Effector CD8-positive, alpha-beta T cell (primary cell): Measurements from ENCODE around the gene MLF2.

Source experiments
- DNase-seq: peaks from one replicate; lab custom pipeline; 2025; lab: John Stamatoyannopoulos, UW

The MLF2 gene

GRCh38 chr12:6778574-6779550, 25.9 kb upstream of the MLF2 start:
- DNase-seq = peak; percentile 84

- DNase-seq = no peak
Observed at GRCh38 chr12:6778217-6778573, 25.3 kb upstream of the MLF2 start.

- no peak for DNase-seq
Observed at GRCh38 chr12:6777386-6777785, 24.4 kb upstream of the MLF2 start.

- no peak for DNase-seq
Observed at GRCh38 chr12:6775185-6776174, 22.5 kb upstream of the MLF2 start.

GRCh38 chr12:6774499-6775062, 21.6 kb upstream of the MLF2 start:
- DNase-seq = no peak

- no peak for DNase-seq
Observed at GRCh38 chr12:6773590-6774351, 20.8 kb upstream of the MLF2 start.

GRCh38 chr12:6772726-6773589, 20.0 kb upstream of the MLF2 start:
- DNase-seq = no peak

- DNase-seq = no peak
Observed at GRCh38 chr12:6772331-6772695, 19.4 kb upstream of the MLF2 start, which contains the start of gene LAG3. Gene LAG3, plus strand, starts transcription at chr12:6772520. Its CDS starts 333 bp downstream, at chr12:6772853.

- DNase-seq = no peak
Observed at GRCh38 chr12:6771509-6772330, 18.8 kb upstream of the MLF2 start.

GRCh38 chr12:6771091-6771495, 18.2 kb upstream of the MLF2 start:
- no peak for DNase-seq

GRCh38 chr12:6770600-6770999, 17.7 kb upstream of the MLF2 start:
- no peak for DNase-seq

- DNase-seq = no peak
Observed at GRCh38 chr12:6770094-6770493, 17.2 kb upstream of the MLF2 start.

GRCh38 chr12:6769666-6770065, 16.7 kb upstream of the MLF2 start:
- no peak for DNase-seq

- no peak for DNase-seq
Observed at GRCh38 chr12:6768990-6769389, 16.0 kb upstream of the MLF2 start.

- no peak for DNase-seq
Observed at GRCh38 chr12:6768437-6768914, 15.5 kb upstream of the MLF2 start.

- DNase-seq = no peak
Observed at GRCh38 chr12:6767353-6768319, 14.7 kb upstream of the MLF2 start.

- DNase-seq = peak; percentile 19
Observed at GRCh38 chr12:6766651-6767349, 13.9 kb upstream of the MLF2 start.
